ENCODE data around the gene PAIP2.
A peak's percentile ranks its signal among the peaks of the same experiment; 100 is the strongest.
"Not testable (repeated sequence)": the region's sequence is repeated elsewhere in the genome, so short reads cannot be mapped to it uniquely, and the experiment has no call there.

PAIP2 gene

DNA sequence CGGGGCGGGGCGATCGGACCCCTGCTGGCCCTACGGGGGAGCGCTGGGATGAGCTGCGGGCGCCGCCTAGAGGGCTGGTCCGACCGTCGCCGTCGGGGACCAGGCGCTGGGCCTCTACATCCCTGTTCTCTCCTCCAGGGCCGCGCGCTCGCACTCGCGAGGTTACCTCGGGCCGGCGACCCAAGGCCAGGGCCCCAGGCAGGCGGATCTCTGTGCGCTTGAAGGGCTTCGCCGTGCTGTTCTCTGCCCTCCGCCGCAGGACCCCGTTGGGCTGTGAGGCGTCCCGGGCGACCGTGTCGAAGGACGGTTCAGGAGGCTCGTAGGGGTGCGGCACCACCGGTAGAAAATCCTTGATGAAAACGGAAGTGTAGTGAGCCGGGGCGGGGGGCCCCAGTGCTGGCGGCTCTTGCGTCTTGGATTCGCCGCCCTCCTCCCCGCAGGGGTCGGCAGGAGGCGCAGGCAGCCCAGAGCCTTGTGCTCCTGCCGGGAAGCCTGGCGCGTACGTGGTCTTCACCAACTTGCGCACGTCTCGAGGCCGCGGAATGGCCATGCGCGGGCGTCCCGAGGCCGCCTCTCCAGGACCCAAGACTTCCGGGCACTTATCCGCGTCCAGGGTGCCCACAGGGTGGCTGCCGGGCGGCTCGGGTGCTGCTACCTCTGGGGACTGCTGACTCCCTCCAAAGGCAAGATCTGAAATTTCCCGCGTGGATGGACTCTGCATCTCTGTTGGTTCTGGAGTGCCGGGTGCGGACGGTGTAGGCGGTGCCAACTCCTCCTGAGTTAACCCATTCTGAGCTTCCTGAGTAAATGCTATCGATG is 51.2 kb downstream of the PAIP2 start:
- DNase-seq (ENCODE audit: low spot score) = peak; percentile 83

DNA sequence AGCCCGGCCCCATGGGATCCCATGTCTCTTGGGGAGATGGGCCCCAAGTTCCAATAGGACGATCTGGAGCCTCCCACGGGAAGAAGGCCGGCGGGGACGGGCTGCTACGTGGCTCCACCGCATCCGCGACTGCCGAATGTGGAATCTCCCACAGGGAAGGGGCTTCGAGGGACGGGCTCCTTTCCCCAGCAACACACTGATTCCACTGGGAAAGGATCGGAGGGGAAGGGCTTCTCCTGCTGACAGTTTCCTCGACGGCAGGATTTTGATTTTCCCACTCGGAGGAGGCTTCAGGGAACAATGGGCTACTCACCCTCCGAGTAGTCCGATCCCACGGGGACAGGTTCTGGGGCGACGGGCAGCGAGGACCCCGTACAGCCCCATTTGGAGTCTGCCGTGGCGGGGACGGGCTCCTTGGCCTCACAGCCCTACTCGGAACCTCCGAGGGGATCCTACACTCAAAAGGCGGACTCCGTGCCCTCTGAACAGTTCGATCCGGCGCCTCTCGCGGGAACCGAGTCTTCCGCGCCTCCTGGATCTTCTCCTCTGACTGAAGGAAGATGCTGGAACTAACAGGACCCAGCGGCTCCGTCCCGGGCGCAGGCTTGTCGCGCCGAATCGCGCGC is 52.0 kb downstream of the PAIP2 start:
- no peak for DNase-seq (ENCODE audit: low spot score)

DNA sequence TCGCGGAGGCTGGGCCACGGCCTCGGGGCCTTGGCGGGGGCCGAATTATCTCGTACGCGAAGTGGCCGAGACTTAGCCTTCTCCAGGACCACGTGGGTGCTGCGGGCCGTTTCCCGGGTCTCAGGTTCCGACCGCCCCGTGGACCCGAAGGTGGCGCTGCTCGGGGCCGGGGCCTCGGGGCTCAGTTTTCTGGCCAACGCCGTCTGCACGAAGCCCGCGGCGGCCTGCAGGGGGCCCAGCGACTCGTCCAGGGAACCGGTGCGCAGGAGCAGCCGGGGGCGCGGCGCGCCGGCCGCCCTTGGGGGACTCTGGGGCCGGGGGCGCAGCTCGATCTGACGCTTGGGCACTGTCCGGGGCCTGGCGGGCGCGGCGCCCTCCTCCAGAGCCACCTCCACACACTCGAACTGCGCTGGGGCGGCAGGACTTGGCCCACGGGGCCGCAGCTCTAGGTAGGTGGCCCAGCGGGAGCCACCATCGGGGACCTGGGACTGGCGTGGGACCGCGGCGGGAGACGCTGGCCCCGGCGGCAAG is 52.5 kb downstream of the PAIP2 start:
- no peak for DNase-seq (ENCODE audit: low spot score)

DNA sequence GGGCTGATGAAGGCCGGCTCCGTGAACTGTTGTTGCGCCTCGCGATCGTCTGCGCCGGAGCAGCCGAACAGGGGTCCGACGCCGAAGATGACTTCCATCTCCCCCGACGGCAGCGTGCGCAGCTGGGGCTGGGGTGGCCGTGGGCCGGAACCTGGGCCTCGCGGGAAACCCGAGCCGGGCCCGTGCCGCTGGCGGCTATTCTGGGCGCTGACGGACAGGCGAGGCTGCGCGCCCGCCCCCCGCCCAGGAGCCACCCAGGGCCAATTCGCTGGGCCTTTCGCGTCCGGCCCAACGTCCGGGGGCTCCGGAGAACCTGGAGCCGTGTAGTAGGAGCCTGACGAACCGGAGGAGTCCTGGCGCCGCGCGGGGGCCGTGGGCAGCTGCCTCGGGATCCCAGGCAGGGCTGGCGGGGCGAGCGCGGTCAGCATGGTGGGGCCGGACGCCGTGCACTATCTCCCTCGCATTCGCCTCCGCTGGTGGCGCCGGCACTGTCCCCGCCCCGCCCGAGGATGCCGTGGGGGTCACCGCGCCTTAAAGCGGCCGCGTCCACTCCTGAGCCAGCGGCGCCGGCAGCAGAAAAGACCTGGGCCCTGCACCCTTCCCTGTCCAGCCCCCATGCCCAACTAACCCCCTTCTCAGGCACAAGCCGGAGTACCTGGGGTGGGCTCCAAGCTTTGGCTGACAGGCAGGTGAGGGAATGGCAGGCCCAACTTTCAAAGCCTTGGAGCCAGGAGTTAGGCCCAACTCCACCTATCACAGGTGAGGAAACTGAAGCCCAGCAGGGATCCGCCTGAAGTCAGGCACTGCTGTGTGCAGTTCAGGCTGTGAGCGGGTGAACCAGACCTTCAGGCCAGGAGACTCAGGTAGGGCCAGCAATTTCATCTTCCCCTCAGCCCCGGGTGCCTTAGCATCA is 53.3 kb downstream of the PAIP2 start, which contains the start of gene PROB1:
Gene PROB1 (minus strand): TSS at position 451 of the 913 bp plus-strand sequence. CDS start 23 bp downstream, at position 428.
- no peak for DNase-seq (ENCODE audit: low spot score)

DNA sequence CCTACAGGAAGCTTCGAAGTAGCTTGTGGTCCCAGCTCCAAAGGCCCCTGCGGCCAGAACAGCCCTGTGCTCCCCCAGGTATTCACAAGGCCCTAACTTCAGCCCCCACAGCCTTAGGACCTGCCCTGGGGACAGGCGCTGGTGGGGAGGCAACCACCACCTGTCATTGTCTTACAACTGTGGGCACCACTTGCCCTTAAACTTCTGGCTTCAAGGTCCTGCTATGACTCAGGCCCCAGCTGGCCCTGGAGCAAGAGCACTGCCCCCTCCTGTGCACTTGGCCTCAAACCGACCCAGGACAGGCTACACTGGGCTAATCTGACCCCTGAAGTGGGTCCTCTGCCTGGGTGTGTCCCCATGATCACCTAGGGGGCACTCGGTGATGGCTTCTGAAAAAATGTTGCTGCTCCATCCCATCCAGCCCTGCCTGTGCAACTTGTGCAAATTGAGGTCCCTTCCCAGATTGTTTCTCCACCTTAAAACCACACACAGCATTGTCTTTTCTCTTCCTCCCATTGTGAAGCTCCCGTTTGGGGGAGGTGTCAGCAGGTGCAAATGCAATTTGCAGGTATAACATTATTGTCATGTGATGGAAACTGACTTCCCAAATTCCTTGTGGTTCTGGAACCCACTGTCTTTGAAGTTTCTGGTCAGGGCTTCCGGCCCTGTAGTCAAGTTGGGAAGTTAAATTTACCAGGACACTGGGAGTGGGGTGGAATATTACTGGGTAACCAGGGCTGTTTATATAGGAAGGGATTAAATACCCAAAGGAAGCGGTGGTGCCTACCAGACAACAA is 54.4 kb downstream of the PAIP2 start:
- peak; percentile 98 for DNase-seq (ENCODE audit: low spot score)

DNA sequence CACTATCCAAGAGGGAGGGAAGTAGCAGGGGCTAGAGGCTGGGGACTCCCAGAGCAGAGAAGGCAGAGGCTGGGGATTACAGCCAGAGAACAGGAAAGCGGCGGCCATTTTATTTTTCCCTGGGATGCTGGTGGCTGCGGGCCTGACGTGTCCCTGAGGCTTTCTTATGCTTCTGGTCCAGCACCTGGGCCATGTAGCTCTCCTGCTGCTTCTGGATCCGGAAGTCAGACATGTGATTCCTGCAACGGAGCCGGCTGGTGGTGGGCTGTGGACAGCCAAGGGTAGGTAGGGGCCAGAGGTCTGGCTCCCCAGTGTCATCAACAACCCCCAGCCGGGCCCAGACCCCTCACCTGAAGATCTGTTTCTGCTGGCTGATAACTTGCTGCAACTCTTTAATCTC is 55.0 kb downstream of the PAIP2 start:
- no peak for DNase-seq (ENCODE audit: low spot score)

DNA sequence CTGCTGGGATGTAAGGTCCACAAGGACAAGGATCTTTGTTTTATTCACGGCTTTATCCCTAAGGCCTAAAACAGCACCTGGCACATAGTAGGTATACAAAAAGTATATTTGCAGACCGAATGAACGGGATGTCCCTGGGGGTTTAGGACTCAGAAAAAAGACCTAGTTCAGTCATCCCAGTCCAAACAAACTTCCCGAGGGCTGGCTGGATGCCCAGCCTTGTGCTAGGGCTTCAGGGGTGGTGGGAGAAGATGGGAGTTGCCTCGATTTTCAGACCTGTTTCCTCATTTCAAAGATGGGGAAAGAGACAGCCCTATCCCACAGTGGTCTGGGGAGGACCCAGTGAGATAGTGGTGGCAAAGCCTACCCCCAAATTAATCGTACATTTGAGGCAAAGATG is 56.3 kb downstream of the PAIP2 start:
- no peak for DNase-seq (ENCODE audit: low spot score)

DNA sequence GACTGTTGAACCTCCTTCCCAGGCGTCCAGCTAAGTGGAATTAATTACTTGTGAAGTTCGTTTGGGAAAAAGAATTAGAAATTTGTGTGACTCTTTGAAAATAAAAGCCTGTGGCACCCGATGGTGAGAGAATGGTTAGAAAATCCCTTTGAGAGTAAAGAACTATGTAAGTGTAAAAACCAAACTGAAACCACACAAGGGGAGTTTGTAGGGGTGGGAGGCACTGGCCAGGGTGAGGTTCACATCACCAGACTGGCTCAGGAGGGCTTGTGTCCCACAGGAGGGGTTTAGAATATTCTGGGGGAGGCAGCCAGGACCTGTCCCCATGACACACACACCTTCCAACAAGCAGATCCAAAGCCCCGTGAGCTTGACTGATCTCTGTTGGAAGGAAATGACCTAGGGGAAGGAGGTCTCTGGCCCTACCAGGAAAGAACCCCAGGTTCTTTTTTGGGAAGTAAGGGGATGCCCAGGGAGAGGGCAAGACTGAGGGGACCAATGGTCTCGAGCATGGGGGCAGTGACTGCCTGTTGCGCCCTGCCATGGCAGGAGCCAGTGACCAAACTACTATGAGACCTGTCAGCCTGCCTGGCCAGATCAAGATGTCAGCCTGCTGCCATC is 58.0 kb downstream of the PAIP2 start:
- no peak for DNase-seq (ENCODE audit: low spot score)

DNA sequence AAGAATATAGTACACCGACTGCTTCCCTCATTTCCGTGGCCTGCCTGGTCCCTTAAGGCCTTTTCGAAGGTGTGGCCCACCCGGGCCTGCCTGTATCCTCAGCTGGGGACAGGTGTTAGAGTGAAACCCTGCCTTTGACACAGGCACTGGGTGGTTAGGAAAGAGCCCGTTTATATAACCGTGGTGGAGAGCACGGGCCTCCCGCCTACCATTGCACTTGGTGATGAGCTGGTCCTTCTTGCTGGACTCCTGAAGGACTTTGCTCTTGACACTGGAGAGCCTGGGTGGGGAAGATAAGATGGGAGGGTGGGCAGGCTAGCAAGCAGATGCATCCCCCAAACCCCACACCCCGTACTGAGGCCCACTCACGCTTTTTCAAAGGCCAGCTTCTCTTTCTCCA is 59.9 kb downstream of the PAIP2 start:
- no peak for DNase-seq (ENCODE audit: low spot score)

DNA sequence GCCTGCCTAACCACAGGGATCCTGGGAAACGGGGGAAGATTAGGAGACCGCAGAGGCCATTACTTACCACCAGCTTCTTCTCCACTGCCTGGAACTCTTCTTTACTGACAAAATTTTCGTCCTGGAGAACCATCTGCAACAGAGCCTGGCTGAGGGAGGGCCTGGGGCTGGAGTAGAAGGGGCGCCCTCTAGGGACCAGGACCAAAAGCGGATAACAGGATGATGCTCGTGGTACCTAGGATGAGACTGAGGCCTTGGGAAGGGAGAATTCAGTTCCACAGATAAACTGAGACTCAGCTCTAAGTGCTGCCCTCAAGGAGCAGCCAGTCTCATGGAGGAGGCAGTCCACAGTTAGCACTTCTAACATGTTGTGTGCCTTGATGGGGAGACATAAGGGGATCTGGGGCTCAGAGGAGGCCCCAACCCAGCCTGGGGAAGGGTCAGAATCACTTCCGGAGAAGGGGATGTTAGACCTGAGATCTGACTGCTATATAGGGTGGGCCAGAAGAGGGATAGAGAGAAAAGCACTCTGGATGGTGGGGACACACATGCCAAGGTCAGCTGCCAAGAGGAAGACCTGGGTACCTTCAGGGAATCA is 61.0 kb downstream of the PAIP2 start:
- peak; percentile 58 for DNase-seq (ENCODE audit: low spot score)

GRCh38 chr5:139403418-139403786 is 61.7 kb downstream of the PAIP2 start:
- no peak for DNase-seq (ENCODE audit: low spot score)

GRCh38 chr5:139403787-139404483 is 62.3 kb downstream of the PAIP2 start, which contains the start of gene SPATA24:
Gene SPATA24 (minus strand): TSS chr5:139404089. CDS start chr5:139404060, 29 bp downstream.
- DNase-seq (ENCODE audit: low spot score) = peak; percentile 97

DNA sequence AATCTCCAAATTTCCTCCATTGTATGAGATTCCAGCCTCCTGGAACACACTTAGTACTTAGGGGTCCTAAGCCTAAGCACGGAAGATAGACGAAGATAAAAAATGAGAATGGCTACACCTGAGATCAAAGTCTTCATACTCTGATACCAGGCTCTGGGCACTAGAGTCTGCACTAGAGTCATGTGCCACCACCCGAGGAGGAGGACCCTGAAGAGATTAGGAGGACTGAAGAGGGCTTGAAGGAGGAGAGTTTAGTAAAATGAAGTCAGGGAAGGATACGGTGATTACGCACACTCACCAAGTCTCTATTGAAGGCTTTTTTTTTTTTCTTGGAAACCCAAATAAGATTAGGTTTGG is 62.8 kb downstream of the PAIP2 start:
- DNase-seq (ENCODE audit: low spot score) = no peak

GRCh38 chr5:139406963-139407362 is 65.3 kb downstream of the PAIP2 start:
- no peak for DNase-seq (ENCODE audit: low spot score)

GRCh38 chr5:139407517-139407916 is 65.9 kb downstream of the PAIP2 start:
- DNase-seq (ENCODE audit: low spot score) = no peak

- DNase-seq (ENCODE audit: low spot score) = no peak
These were observed 66.5 kb downstream of the PAIP2 start for GRCh38 chr5:139408191-139408590.

DNA sequence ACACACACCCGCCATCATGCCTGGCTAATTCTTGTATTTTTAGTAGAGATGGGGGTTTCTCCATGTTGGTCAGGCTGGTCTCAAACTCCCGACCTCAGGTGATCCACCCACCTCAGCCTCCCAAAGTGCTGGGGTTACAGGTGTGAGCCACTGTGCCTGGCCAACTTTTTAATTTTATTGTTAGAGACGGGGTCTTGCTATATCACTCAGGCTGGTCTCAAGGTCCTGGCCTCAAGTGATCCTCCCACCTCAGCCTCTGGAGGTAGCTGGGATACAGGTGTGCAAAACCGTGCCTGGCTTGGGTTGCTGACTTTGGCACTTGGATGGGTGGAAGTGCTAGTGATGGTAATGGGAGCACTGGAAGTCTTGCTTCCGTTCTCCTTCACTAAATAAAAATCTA is 67.5 kb downstream of the PAIP2 start:
- not testable (repeated sequence) for DNase-seq (ENCODE audit: low spot score)

DNA sequence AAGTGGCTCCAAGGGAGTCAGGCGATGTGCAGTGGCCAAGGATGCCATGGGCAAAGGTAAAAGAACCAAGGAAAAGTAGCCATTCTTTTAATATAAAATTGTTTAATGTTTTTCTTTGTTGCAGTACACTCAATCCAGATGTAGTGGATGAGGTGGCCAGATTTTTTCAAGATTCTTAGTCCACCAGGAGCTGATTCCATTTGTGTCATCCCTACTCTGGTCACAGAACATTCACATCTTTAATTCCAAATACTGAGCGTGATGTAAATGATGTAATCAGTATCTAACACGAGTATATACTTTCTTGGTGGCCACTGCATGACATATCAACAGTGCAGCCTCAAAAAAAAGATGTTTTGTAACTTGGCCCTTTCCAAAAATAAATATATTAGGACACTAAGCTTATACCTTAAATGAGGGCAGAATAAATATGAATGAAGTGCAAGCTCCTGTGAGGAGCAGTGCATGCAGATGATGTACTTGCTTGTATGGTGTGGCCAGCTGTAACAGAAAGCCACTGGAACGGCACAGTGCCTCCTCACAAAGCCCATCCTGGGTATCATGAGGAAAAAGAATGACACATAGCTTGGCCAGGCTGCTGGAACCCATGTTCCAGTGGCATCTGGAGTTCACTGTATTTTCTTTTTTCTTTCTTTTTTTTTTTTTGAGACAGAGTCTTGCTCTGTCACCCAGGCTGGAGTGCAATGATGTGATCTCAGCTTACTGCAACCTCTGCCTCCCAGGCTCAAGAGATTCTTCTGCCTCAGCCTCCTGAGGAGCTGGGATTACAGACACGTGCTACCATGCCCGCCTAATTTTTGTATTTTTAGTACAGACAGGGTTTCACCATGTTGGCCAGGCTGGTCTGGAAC is 68.7 kb downstream of the PAIP2 start:
- no peak for DNase-seq (ENCODE audit: low spot score)

All from SW480 (cell line).